Peyer's patch (tissue), 4 donors: ENCODE measurements around the gene KIF12.

Experiments
- POLR2A ChIP-seq, 2 donors: fragments of 450-650 bp; IDR thresholded peaks; one replicate each; pipeline ENCODE4 v1.5.1; 2017; ENCODE audit warnings: antibody characterized with exemption in 2 of 2, mild to moderate bottlenecking in 2 of 2, moderate library complexity in 2 of 2
- TF ChIP-seq, protein P1 (sequence below), 6 experiments: fragments of 450-650 bp in 4 of 6; fragments of 200-600 bp in 2 of 6; sonication (generic) in 1 of 6; IDR thresholded peaks; one replicate each; pipeline ENCODE4 v1.5.1; 2017 to 2019; ENCODE audit warnings: antibody characterized with exemption in 6 of 6, mild to moderate bottlenecking in 3 of 6, moderate library complexity in 1 of 6

DNA sequence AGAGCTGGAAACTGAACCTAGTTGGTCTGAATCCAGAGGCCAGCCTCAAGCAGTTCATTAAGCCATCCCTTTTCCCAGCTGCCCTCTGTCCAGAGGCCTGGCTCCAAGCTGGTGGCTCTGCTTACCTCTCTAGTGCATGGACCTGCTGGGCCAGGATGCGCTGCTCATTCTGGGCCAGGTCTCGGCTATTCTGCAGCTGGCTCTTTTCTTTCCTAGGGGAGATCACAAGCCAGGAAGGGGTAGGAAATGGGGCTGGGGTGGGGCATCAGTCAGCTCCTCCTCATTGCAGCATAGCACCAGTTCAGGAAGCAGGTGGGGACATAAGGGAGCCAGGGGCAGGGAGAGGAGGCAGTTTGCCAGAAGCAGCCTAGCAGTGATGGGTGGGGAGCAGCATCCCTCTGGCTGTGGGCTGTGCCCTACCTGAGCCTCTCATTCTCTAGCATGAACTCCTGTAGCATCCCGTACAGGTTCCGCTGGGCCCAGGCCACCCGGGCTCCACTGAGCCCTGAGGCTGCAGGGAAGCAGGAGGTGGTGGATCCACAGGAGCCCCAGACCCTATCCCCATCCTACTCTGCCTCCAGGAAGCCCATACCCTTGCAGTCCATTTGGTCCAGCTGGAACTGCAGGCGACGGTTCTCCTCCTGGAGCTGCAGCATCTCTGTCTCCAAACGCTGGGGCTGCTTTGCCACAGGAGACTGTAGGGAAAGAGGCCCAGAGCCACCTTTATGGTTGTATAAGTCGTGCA is 5.2 kb downstream of the KIF12 start:
- TF ChIP-seq, protein P1, sequence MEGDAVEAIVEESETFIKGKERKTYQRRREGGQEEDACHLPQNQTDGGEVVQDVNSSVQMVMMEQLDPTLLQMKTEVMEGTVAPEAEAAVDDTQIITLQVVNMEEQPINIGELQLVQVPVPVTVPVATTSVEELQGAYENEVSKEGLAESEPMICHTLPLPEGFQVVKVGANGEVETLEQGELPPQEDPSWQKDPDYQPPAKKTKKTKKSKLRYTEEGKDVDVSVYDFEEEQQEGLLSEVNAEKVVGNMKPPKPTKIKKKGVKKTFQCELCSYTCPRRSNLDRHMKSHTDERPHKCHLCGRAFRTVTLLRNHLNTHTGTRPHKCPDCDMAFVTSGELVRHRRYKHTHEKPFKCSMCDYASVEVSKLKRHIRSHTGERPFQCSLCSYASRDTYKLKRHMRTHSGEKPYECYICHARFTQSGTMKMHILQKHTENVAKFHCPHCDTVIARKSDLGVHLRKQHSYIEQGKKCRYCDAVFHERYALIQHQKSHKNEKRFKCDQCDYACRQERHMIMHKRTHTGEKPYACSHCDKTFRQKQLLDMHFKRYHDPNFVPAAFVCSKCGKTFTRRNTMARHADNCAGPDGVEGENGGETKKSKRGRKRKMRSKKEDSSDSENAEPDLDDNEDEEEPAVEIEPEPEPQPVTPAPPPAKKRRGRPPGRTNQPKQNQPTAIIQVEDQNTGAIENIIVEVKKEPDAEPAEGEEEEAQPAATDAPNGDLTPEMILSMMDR (IDR thresholded peaks at IDR 0.05), result no peak
- TF ChIP-seq POLR2A (IDR thresholded peaks at IDR 0.05), result no peak
